ENCODE data around the gene ARHGEF33.

The ARHGEF33 gene

DNA sequence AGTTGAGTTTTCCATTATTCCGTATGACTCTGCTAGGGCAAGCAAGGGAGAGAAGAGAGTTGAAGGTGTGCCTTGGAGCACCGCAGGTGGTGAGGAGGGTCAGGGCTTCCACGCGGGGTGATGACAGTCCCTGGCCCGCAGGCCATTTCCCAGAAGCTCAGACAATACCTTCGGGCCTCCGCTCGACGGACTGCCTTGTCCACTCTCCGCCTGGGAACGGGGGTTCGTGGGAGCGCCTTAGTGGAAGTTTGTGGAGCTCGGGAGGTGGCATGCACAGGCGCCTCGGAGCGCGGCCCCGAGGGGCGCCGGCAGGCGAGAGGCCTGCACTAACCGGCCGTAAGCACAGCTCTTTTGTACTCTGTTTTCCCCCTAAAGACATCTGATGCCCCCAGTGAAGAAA is 69.8 kb downstream of the ARHGEF33 start:
- H3K4me3 Mint-ChIP-seq, result peak overlapping the region; percentile 49
- peaks cover 35% of the 10 kb centered on the region for H3K27me3 Mint-ChIP-seq
- CTCF ChIA-PET, result interaction anchor here (0.7 to 2.1 kb wide), 3 partner anchors 12 to 286 kb away, joined by 3 to 7 read pairs (median 5); no protein-coding TSS in a partner anchor
- no peaks in the 10 kb centered on the region for H3K36me3 Mint-ChIP-seq
- DNase-seq, result no peak
- no peaks in the 10 kb centered on the region for H3K9me3 Mint-ChIP-seq
- peaks cover 4% of the 10 kb centered on the region for H3K4me1 Mint-ChIP-seq
- H3K27ac Mint-ChIP-seq, result no peak overlapping the region

DNA sequence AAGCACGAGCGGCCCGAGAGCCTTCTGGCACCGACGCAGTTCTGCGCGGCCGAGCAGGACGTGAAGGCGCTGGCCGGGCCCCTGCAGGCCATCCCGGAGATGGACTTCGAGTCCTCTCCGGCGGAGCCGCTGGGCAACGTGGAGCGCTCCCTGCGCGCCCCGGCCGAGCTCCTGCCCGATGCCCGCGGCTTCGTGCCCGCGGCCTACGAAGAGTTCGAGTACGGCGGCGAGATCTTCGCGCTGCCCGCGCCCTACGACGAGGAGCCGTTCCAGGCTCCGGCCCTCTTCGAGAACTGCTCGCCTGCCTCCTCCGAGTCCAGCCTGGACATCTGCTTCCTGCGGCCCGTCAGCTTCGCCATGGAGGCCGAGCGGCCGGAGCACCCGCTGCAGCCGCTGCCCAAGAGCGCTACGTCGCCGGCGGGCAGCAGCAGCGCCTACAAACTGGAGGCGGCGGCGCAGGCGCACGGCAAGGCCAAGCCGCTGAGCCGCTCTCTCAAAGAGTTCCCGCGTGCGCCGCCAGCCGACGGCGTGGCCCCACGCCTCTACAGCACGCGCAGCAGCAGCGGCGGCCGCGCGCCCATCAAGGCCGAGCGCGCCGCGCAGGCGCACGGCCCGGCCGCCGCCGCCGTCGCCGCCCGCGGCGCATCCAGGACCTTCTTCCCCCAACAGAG is 70.4 kb downstream of the ARHGEF33 start:
- peaks cover 4% of the 10 kb centered on the region for H3K4me1 Mint-ChIP-seq
- peak overlapping the region; percentile 43 for H3K4me3 Mint-ChIP-seq
- DNase-seq, result peak; percentile 79
- CTCF ChIA-PET, result interaction anchor here (0.7 to 2.1 kb wide), 4 partner anchors 13 to 427 kb away, joined by 3 to 7 read pairs (median 4); no protein-coding TSS in a partner anchor
- H3K9me3 Mint-ChIP-seq, result no peaks in the 10 kb centered on the region
- H3K27me3 Mint-ChIP-seq, result peaks cover 35% of the 10 kb centered on the region
- H3K36me3 Mint-ChIP-seq, result no peaks in the 10 kb centered on the region
- H3K27ac Mint-ChIP-seq, result no peak overlapping the region

DNA sequence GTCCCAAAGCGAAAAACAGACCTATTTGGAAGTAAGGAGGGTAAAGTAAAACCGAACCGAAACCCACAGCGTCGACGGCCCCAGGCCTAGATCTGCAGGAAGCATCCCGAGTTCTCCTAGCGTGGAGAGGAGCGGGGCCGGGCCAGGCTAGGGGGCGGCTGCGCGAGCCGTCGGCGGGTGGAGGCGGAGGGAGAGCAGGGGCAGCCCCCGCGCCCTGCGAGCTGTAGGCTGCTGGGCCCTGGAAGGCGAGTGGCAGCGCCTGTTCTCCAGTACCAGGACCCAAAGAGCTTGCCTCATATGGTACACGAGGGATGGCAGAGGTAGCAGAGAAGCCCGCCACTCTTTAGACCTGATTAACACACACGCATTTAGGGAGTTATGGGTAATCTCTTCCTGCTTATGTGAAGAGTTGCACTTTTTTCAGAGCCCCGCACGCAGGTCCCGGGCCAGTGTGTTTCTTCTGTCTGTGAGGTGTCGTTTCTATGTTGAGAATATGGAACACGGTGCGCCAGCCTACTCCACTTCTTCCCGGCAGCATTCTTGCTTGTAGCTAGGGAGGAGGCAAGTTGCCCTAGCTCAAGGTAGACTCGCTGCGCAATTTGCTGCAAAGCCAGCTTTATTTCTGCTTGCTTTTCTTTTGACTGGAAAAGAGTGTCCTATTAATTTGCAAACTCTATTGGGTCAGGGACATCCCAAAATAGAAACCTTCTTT is 71.1 kb downstream of the ARHGEF33 start:
- Mint-ChIP-seq H3K9me3 (no peaks in the 10 kb centered on the region), H3K36me3 (no peaks in the 10 kb centered on the region), H3K4me3 (peak overlapping the region; percentile 20), H3K27ac (no peak overlapping the region), H3K4me1 (peaks cover 4% of the 10 kb centered on the region), H3K27me3 (peaks cover 35% of the 10 kb centered on the region)
- peak; percentile 25 for DNase-seq
- CTCF ChIA-PET, result interaction anchor here (0.9 to 2.1 kb wide), 4 partner anchors 13 to 428 kb away, joined by 3 to 7 read pairs (median 5); no protein-coding TSS in a partner anchor

DNA sequence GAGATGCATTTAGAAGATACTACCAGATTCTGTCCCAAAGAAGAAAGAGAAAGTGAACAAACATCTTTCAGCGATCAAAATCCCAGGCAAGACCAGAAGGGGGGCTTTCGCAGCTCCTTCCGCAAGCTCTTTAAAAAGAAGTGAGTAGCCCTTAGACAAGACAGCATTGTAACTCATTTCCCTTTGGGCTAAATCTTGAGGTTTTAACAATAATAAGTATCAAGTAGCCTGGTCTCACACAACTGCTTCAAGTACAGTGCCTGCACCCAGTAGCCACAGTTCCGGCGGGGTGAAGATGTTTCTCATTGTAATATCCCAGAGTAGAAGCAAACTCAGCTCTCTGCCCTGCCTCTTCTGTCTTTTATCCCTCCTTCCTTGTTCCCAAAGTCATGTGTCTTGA is 76.3 kb downstream of the ARHGEF33 start:
- peaks cover 17% of the 10 kb centered on the region for H3K27me3 Mint-ChIP-seq
- H3K4me1 Mint-ChIP-seq, result peaks cover under 1% of the 10 kb centered on the region
- H3K4me3 Mint-ChIP-seq, result no peak overlapping the region
- H3K36me3 Mint-ChIP-seq, result no peaks in the 10 kb centered on the region
- CTCF ChIA-PET, result no interaction called here
- no peak overlapping the region for H3K27ac Mint-ChIP-seq
- no peak for DNase-seq
- no peaks in the 10 kb centered on the region for H3K9me3 Mint-ChIP-seq

DNA sequence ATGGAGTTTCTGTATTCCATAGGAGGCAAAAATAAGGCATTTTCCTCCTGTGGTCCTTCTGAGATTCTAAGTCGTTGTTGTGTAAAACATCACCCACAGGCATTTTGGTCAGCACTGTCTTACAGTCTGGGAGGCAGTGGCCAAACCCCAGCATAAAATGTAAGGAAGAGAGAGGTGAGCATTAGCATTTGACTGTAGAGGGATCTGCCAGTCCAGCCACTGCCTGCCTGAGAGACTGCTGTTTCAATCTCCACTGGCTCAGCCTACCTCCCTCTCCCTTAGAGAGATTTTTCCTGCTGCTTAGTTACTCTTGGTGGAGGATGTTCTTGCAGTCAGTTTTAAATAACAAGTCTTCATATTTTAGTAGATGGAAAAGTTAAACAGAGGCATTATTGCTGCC is 77.0 kb downstream of the ARHGEF33 start:
- H3K9me3 Mint-ChIP-seq, result no peaks in the 10 kb centered on the region
- H3K4me1 Mint-ChIP-seq, result no peaks in the 10 kb centered on the region
- CTCF ChIA-PET, result no interaction called here
- no peak for DNase-seq
- H3K4me3 Mint-ChIP-seq, result no peak overlapping the region
- H3K36me3 Mint-ChIP-seq, result peaks cover 2% of the 10 kb centered on the region
- peaks cover 14% of the 10 kb centered on the region for H3K27me3 Mint-ChIP-seq
- no peak overlapping the region for H3K27ac Mint-ChIP-seq

DNA sequence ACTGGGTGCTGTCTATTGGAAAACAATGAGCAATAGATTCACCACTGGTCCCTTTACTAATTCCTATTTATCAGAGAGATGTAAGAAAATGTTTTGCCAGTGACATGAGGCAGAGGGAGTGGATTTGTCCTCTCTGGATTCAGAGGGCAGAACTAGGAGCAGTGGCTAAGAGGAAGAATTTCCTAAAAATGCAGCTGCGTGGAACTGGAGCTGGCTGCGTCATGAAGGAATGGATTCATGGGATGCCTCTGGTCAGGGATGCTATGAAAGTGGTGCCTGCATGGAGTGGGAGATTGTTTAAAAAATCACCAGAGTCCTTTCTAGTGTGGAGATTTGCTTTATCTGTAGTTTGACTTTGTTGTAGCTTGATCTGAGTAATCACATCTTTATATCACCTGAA is 78.3 kb downstream of the ARHGEF33 start:
- DNase-seq, result no peak
- no peaks in the 10 kb centered on the region for H3K9me3 Mint-ChIP-seq
- CTCF ChIA-PET, result no interaction called here
- peaks cover 14% of the 10 kb centered on the region for H3K27me3 Mint-ChIP-seq
- no peak overlapping the region for H3K27ac Mint-ChIP-seq
- H3K4me3 Mint-ChIP-seq, result no peak overlapping the region
- no peaks in the 10 kb centered on the region for H3K4me1 Mint-ChIP-seq
- peaks cover 3% of the 10 kb centered on the region for H3K36me3 Mint-ChIP-seq

DNA sequence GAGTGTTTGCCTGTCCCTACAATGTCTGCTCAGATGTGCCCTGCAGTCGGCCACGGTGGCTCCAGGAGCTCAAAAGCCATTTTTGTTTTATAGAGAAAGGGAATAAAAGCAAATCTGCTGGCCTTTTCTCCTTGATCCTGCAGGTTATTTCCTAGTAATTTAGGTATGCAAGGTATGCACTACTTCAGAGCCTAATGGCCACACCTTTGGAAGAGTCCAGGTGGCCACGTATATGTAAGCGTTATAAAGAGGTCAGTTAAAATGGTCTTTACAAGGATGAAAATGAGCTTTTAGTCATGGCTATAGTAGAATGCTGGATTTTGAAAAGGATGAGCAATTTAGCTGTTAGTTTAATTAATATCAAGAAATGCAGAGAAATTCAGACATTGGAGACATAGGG is 81.7 kb downstream of the ARHGEF33 start:
- Mint-ChIP-seq H3K27ac (no peak overlapping the region), H3K9me3 (no peaks in the 10 kb centered on the region), H3K27me3 (peaks cover 9% of the 10 kb centered on the region), H3K4me1 (no peaks in the 10 kb centered on the region), H3K36me3 (peaks cover 9% of the 10 kb centered on the region), H3K4me3 (no peak overlapping the region)
- CTCF ChIA-PET, result interaction anchor here (1.0 to 1.7 kb wide), 3 partner anchors 77 to 259 kb away, joined by 3 to 4 read pairs (median 3); no protein-coding TSS in a partner anchor
- no peak for DNase-seq

DNA sequence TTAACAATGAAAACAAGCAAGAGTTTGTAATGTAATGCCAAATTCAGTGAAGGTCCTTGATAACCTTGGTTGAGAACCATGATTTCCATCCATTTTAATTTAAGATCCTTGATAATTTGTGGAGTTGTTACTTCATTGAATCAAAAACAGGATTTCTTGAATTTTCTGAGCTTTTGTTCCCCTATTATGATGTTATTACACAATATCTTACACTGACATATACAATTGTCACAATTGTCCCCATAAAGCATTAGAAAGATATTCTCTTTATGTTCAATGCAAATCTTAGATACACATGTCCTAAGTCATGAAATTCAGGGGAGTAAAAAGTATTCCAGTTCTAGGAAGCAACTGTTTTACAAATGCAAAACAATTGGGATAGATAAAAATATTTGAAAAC is 83.6 kb downstream of the ARHGEF33 start:
- no peaks in the 10 kb centered on the region for H3K9me3 Mint-ChIP-seq
- H3K4me3 Mint-ChIP-seq, result no peak overlapping the region
- H3K27me3 Mint-ChIP-seq, result no peaks in the 10 kb centered on the region
- H3K4me1 Mint-ChIP-seq, result no peaks in the 10 kb centered on the region
- H3K27ac Mint-ChIP-seq, result no peak overlapping the region
- CTCF ChIA-PET, result no interaction called here
- DNase-seq, result no peak
- H3K36me3 Mint-ChIP-seq, result peaks cover 13% of the 10 kb centered on the region

DNA sequence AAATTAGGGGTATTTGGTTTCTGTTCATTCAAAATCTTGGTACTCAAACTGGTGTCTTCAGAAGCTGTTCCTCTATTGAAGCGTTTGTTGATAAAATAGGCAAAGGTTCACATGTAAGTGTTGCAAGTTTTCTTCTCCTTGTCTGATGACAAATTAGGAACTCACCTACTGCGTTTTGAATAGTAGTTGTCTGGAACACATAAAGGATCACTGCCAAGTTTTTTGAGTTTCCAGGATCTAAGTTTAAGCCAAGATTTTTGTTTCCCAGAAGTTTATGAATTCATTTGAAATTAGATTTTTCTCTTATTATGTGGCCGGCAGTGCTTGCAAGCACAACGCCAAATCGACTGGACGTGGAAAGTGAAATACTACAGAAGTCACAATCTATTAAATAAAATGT is 85.4 kb downstream of the ARHGEF33 start:
- H3K27ac Mint-ChIP-seq, result no peak overlapping the region
- peaks cover 25% of the 10 kb centered on the region for H3K36me3 Mint-ChIP-seq
- CTCF ChIA-PET, result no interaction called here
- no peak for DNase-seq
- H3K4me1 Mint-ChIP-seq, result no peaks in the 10 kb centered on the region
- H3K9me3 Mint-ChIP-seq, result no peaks in the 10 kb centered on the region
- H3K27me3 Mint-ChIP-seq, result no peaks in the 10 kb centered on the region
- no peak overlapping the region for H3K4me3 Mint-ChIP-seq

DNA sequence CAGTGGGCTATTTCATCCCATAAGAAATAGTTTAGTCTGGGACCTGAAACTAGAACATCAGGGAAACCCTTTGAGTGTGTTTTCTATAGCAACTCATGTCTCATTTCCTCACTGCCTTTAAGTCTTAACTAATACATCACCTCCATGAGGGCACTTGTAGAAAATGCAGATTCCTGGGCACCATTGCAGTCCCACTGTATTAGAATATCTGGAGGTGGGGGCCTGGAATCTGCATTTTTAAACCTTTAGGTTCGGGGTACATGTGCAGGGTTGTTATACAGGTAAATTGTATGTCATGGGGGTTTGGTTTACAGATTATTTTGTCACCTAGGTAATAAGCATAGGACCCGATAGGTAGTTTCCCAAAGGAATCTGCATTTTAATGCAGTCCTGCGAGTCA is 87.4 kb downstream of the ARHGEF33 start:
- CTCF ChIA-PET, result no interaction called here
- no peak overlapping the region for H3K4me3 Mint-ChIP-seq
- no peaks in the 10 kb centered on the region for H3K9me3 Mint-ChIP-seq
- no peak overlapping the region for H3K27ac Mint-ChIP-seq
- H3K27me3 Mint-ChIP-seq, result no peaks in the 10 kb centered on the region
- H3K36me3 Mint-ChIP-seq, result peaks cover 30% of the 10 kb centered on the region
- no peak for DNase-seq
- H3K4me1 Mint-ChIP-seq, result no peaks in the 10 kb centered on the region

DNA sequence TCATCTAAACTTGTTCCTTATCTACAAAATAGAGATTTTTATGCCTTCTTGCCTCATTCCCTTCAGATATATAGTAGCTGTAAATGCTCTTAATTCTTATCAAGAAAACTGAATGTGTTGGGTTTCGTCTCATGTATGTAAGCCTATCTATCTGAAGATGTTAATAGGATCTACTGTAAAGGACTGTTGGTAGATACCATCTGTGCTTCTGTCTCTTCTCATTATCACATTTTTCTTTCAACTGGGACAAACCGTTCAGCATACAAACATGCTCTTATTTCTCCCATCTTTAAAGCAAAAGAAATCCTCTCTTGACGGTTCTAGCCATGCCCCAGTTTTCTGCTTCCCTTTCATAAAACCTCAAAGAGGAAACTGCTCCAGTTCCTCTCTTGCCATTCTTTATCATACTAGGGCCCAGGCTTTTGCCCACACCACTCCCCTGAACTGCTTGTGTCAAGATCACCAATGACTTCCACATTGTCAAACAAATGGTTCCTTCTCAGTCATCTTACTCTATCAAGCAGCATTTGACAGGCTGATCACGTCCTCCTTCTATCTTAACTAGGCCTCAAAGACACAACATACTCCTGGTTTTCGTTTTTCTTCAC is 88.7 kb downstream of the ARHGEF33 start:
- no peak for DNase-seq
- peak overlapping the region; percentile 17 for H3K27ac Mint-ChIP-seq
- H3K9me3 Mint-ChIP-seq, result no peaks in the 10 kb centered on the region
- no peak overlapping the region for H3K4me3 Mint-ChIP-seq
- no peaks in the 10 kb centered on the region for H3K27me3 Mint-ChIP-seq
- CTCF ChIA-PET, result no interaction called here
- H3K36me3 Mint-ChIP-seq, result peaks cover 38% of the 10 kb centered on the region
- no peaks in the 10 kb centered on the region for H3K4me1 Mint-ChIP-seq

DNA sequence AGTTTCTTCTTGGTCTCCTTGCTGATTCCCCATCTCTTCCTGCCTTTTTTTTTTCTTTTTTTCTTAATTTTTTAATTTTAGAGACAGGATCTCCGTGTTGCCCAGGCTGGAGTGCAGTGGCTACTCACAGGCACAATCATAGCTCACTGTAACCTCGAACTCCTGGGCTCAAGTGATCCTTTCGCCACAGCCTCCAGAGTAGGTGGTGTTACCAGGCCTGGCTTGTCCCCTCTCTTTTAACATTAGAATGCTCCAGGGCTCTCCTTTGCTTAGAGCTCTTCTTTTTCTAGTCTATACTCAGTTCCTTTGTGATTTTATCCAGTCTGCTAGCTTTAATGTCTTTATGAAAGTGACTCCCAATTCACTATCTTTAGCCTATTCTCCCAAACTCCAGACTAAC is 89.2 kb downstream of the ARHGEF33 start:
- no peak for DNase-seq
- peak overlapping the region; percentile 17 for H3K27ac Mint-ChIP-seq
- H3K9me3 Mint-ChIP-seq, result no peaks in the 10 kb centered on the region
- H3K4me1 Mint-ChIP-seq, result no peaks in the 10 kb centered on the region
- CTCF ChIA-PET, result no interaction called here
- H3K27me3 Mint-ChIP-seq, result no peaks in the 10 kb centered on the region
- H3K36me3 Mint-ChIP-seq, result peaks cover 42% of the 10 kb centered on the region
- no peak overlapping the region for H3K4me3 Mint-ChIP-seq

DNA sequence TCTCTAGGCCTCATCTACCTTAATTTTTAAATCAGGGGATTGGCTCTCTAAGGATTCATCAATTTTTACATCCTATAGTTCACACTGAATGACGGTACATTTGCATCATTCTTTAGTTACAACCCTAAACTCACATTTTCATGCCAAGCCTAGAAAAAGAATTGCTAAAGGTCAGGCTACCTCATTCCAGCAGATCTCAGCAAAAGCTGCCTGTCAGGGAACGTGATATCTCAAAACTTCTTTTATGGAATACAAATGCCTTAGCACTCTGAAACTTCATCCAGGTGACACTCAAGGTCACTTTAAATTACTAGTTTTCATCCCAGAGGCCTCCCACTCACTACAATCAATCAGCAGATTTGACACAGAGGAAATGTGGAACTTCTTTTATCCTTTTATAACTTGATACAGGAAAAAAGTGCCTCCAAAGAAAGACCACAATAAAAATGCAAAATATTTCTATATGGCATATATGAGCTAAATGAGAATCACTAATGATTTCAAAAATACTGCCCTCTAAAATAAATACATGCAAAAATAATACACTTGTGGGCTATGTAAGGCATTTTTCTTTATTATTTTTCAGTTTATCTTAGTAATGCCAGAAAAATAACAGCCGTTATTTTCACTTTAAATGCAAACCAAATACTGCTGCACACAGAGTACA is 91.5 kb downstream of the ARHGEF33 start:
- H3K27ac Mint-ChIP-seq, result no peak overlapping the region
- CTCF ChIA-PET, result no interaction called here
- H3K4me3 Mint-ChIP-seq, result no peak overlapping the region

DNA sequence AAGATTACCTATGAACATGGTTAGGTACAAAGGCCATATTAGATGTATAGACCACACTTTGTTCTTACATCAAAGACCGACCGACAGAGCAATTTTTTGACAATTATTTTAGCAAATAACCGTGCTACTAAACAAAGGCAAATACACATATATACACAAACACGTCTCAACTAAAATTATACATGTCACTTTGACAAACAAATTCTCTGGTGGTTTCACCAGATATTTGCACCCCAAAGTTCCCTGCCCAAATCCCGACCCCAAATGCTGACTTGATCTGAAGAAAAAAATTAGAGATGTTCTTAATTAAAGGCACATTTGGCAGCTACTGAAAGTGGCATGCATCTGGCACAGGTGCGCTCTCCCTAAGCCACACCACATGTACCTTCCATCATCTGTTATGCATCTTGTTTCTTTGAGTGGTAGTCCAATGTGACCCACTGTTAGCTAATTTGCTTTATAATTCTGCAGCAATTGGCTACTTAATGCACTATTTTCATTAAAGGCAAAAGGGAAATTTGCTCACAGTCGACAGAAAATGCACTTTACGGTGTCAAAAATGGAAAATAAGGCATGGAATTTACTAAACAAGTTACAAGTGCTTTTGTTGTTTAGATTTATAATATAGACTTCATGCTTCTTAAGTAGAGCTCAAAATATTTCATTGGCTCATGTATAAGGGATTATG is 92.1 kb downstream of the ARHGEF33 start:
- Mint-ChIP-seq H3K4me1 (no peaks in the 10 kb centered on the region), H3K27me3 (no peaks in the 10 kb centered on the region), H3K9me3 (no peaks in the 10 kb centered on the region), H3K4me3 (no peak overlapping the region), H3K27ac (no peak overlapping the region), H3K36me3 (peaks cover 58% of the 10 kb centered on the region)
- CTCF ChIA-PET, result interaction anchor here (1.1 kb wide), 1 partner anchor 101 kb away, joined by 3 read pairs; no protein-coding TSS in a partner anchor
- no peak for DNase-seq

More for the DNA sequence above, 91.5 kb downstream of the ARHGEF33 start:
- Mint-ChIP-seq H3K27me3 (no peaks in the 10 kb centered on the region), H3K4me1 (no peaks in the 10 kb centered on the region), H3K36me3 (peaks cover 58% of the 10 kb centered on the region), H3K9me3 (no peaks in the 10 kb centered on the region)
- no peak for DNase-seq
